ENCODE measurements around the gene KCNH8.

DNA sequence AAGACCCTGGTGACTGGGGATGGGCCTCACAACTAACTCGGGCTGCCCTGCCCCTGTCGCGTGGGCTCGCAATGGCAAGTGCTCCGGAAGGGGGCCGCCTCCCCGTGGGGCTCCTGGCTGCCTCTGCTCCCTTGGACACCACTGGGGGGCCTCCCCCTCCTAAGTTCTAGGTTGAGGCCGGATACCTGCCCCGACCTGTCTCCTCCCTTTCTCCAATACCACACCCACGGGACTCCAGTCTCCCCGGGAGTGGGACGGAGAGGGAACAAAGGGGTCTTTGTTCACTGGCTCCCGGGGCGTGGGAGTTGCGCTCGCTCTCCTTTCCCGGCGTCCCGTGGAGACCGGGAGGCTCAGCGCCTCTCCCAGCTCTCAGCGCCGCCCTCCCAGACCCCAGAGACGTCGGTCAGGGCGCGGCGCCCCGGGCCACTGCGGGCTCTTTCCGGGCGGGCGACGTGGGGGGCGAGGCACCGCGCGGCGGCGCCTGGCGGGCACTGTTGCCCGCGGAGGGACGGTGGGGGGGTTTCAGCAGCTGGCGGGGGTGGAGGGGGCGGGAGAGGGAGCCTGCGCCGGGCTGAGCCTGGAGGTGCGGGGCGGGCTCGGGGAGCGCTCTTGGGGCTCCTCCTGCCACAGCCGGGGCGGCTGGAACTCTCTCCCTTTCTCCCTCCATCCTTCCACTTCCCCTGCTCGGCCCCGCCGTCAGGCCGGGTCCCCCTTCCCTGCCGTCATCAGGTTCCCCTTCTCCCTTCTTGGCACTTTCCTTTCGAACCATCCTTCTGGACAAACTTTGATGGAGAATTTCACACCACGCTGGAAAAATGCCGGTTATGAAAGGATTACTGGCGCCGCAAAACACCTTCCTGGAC lies at the start of gene KCNH8:
- TF ChIP-seq, protein P1, sequence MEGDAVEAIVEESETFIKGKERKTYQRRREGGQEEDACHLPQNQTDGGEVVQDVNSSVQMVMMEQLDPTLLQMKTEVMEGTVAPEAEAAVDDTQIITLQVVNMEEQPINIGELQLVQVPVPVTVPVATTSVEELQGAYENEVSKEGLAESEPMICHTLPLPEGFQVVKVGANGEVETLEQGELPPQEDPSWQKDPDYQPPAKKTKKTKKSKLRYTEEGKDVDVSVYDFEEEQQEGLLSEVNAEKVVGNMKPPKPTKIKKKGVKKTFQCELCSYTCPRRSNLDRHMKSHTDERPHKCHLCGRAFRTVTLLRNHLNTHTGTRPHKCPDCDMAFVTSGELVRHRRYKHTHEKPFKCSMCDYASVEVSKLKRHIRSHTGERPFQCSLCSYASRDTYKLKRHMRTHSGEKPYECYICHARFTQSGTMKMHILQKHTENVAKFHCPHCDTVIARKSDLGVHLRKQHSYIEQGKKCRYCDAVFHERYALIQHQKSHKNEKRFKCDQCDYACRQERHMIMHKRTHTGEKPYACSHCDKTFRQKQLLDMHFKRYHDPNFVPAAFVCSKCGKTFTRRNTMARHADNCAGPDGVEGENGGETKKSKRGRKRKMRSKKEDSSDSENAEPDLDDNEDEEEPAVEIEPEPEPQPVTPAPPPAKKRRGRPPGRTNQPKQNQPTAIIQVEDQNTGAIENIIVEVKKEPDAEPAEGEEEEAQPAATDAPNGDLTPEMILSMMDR (conservative IDR thresholded peaks at IDR 0.05 in 1 of 2, IDR thresholded peaks at IDR 0.05 in 1 of 2; ENCODE audit: extremely low read depth in 1 of 2, insufficient read depth in 1 of 2, low read depth in 1 of 2, low read length in 2 of 2) = no peak
- TF ChIP-seq EZH2 (IDR thresholded peaks at IDR 0.05; ENCODE audit: borderline replicate concordance, low read length) = no peak

All from mammary epithelial cell (primary cell).